Measurements from ENCODE around the gene ALDH3B1.
"Not testable (repeated sequence)": the region's sequence is repeated elsewhere in the genome, so short reads cannot be mapped to it uniquely, and the experiment has no call there.

The ALDH3B1 gene, protein sequence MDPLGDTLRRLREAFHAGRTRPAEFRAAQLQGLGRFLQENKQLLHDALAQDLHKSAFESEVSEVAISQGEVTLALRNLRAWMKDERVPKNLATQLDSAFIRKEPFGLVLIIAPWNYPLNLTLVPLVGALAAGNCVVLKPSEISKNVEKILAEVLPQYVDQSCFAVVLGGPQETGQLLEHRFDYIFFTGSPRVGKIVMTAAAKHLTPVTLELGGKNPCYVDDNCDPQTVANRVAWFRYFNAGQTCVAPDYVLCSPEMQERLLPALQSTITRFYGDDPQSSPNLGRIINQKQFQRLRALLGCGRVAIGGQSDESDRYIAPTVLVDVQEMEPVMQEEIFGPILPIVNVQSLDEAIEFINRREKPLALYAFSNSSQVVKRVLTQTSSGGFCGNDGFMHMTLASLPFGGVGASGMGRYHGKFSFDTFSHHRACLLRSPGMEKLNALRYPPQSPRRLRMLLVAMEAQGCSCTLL

DNA sequence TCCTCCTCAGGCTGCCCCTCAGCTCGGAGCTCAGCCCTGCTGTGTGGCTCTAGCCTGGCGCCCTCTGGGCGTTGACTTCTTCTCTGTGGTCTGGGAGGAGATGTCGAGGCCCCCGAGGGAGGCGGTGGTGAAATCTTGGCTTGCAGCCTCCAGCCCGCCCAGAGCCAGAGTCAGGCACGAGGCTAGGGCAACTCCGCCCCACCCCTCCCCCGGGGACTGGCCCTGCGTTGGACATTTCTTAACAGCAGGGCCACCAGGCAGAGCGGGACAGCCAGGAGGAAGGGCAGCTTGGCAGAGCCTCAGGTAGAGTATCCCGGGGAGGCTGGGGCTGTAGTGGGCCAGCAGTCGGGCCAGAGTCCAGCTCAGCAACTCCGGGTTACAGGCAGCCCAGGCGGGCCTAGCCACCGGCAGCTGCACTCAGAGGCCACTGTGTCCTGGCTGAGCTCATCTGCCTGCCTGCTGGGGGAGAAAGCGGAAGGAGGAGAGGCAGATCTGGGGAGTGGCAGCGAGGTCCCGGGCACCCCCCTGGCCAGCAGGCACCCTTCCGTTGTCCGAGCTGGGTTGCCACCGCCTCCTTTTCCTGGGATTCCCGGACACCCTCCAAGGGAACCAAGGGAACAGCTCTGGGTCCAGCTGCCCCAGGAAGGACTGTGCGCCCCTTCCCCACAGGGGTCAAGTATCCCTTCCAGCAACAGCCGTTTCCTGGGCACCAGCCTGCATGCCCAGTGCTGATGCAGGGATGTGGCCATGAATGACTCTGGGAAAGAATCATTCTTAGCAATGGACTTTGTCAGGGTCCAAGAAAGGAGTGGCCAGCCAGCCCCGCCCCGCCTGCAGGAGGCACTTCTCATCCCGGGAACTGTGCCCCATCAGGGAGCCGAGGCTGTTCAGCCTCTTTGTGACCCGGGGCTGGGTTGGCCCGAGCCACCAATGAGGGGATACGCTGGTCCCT is at the start of gene ALDH3B1:
TSS of gene ALDH3B1 (plus strand) at position 238 of the 952 bp plus-strand sequence. CDS start 4,971 bp downstream, outside the sequence.
- DNase-seq, result no peak

DNA sequence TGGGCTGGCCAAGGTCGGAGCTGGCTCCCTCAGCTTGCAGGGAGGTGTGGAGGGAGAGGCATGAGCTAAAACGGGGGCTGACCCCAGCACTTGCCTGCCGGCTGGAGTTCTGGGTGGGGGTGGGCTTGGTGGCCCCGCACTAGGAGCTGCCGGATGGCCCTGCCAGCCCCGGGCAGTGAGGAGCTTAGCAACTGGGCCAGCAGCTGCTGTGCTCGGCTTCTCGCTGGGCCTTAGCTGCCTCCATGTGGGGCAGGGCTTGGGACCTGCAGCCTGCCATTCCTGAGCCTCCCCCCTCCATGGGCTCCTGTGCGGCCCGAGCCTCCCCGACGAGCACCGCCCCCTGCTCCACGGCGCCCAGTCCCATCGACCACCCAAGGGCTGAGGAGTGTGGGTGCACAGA is 46.9 kb upstream of the ALDH3B1 start:
- DNase-seq, result not testable (repeated sequence)

DNA sequence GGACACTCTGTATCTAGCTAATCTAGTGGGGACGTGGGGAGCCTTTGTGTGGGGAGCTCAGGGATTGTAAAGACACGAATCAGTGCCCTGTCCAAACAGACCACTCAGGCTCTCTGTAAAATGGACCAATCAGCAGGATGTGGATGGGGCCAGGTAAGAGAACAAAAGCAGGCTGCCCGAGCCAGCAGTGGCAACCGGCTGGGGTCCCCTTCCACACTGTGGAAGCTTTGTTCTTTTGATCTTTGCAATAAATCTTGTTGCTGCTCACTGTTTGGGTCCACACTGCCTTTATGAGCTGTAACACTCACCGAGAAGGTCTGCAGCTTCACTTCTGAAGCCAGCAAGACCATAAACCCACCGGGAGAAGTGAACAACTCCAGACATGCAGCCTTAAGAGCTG is 46.2 kb upstream of the ALDH3B1 start:
- not testable (repeated sequence) for DNase-seq

DNA sequence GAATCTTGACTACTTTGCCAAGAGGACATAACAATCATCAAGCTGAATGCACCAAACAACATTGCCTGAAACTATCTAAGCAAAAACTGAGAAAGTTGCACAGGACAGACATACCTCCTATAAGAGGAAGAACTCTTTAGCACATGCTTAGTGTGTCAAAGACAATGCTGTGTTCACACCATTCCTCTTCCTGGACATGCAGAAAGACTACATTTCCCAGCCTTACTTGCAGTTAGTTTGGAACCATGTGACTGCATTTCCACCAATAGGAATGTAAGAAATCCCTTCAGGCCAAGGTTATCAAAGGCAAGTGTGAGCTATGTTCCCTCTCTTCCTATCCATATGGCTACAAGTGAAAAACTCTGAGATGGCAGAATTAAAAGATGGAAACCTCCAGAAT is 45.4 kb upstream of the ALDH3B1 start:
- not testable (repeated sequence) for DNase-seq

DNA sequence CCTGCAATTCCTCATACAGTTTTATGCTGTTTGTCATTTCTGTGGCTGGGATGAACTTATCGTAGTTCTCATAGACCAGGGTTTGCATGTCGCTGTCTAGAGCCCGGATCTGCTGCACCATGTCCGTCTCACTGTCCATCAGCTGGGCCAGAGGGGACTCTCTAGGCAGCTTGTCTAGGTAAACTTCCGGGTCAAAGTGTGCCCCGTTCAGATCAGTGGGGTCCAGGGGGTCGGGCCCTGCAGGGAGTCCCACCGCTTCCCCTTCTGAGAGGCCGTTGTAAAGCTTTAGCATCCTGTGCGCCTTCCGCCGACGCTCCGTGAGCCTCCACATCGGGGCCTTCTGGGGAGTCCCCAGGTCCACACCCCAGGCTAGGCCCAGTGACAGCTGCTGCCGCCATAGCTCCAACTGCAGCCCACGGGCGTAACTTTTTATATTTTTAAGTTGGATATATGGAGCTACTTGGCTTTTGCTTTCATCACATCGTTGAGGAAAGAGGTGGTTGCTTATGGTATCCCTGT is 44.2 kb upstream of the ALDH3B1 start:
- not testable (repeated sequence) for DNase-seq

DNA sequence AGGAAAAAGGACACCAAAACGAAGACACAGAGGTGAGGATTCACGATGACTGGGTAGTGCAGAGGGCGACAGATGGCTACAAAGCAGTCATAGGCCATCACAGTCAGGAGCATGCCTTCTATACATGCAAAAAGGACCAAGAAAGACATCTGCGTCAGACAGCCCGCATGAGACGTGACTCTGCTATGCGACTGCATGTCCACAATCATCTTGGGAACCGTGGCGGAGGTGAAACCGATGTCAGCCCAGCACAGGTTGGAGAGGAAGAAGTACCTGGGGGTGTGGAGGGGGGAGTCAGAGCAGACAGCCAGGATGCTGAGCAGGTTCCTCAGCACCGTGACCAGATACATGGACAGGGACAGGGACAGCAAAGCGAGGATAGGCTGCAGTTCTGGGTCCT is 35.4 kb upstream of the ALDH3B1 start:
- not testable (repeated sequence) for DNase-seq

DNA sequence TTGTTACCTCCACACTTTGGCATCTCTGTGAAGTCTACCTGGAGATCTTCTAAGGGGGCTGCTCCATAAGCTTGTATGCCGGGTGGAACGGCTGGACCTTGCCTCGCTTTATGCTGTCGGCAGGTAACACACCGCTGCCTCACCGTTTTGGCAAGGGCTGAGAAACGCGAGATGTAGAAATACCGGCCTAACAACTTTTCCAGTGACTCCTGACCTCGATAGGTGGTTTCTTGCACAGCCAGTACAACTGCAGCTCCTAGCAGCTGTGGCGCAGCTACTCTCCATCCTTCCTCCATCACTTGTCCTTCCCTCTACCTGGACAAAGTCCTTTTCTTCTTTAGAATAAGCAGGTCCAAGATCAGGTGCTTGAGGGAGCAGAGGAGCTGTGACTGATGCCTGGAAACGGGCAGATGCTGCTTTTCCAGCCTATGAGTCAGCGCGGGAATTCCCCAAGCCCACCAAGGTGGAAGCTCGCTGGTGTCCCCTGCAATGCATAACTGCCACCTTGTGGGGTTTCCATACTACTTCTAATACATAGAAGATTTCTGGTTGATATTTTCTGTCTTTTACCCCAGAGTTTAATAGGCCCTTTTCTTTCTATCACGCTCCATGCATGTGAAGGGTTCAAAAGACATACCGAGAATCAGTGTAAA is 31.2 kb upstream of the ALDH3B1 start:
- not testable (repeated sequence) for DNase-seq

DNA sequence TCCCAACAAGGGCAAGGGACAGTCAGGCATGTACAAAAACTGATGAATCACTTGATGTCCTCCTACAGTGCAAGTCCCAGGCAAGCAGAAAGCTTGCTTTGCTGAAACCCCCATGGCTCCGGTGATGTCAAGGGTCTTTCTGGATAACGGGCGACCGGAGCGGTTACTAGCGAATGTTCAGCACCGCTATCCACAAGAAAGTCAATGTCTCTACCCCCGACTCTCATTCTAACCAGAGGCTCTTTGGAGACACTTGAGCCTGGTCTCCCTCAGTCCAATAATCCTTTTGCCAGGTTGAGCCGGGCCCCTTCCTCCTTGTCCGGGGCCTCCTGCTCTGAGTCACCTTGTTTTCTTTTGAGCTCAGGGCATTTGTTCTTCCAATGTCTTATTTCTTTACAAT is 28.9 kb upstream of the ALDH3B1 start:
- not testable (repeated sequence) for DNase-seq

DNA sequence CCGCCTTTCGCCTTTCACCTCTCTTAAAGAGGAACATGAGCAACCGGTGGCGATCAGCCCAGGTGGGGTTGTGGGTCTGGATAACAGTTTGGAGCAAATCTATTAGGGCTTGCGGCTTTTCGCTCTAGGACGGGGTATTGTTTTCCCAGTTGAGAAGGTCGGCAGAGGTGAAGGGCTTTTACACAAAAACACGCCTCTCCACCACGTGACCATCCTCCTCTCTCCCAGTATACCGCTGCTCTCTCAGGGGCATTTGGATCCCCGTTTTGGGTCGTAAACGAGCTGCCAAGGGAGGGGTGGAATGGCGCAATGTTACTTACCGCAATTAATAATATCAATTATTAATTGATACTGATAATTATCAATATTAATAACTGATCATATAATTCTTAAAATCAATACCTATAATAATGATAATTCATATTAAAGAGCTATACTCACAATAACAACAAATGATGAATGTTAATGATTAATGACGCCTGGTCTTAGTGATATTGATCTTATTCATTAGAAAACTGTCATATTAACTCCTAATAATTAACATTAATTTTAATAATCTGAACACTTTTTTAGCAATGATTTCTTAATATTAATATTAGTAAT is 27.8 kb upstream of the ALDH3B1 start:
- DNase-seq, result not testable (repeated sequence)

DNA sequence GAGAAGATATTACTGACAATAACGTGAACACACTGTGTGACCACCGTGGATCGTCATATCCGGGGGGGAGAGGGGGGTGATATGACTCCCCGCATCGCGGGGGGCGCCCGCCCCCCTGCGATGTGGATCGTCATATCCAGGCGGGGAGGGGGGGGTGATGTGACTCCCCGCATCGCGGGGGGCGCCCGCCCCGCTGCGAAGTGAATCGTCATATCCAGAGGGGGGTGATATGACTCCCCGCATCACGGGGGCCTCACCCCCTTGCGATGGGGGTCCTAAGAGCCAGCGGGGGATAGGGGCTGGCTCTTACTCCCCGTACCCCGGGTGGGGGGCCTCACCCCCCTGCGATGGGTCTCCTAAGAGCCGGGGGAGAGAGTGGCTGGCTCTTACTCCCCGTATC is 26.2 kb upstream of the ALDH3B1 start:
- DNase-seq, result no peak

DNA sequence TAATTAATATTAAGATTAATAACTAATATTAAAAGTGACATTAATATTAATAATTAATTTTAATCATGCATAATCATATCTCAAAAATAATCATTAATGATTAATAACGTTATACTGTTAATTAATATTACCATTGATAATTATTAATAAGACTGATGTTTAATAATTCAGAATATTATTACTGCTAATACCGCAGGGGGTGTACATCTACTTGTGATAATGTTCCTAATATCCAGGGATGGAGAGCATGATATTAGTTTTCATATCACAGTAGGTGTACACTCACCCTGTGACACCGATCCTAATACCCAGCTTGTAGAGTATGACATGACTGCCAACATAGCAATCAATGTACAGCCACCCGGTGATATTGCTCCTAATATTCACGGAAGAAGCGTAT is 24.8 kb upstream of the ALDH3B1 start:
- DNase-seq, result not testable (repeated sequence)

DNA sequence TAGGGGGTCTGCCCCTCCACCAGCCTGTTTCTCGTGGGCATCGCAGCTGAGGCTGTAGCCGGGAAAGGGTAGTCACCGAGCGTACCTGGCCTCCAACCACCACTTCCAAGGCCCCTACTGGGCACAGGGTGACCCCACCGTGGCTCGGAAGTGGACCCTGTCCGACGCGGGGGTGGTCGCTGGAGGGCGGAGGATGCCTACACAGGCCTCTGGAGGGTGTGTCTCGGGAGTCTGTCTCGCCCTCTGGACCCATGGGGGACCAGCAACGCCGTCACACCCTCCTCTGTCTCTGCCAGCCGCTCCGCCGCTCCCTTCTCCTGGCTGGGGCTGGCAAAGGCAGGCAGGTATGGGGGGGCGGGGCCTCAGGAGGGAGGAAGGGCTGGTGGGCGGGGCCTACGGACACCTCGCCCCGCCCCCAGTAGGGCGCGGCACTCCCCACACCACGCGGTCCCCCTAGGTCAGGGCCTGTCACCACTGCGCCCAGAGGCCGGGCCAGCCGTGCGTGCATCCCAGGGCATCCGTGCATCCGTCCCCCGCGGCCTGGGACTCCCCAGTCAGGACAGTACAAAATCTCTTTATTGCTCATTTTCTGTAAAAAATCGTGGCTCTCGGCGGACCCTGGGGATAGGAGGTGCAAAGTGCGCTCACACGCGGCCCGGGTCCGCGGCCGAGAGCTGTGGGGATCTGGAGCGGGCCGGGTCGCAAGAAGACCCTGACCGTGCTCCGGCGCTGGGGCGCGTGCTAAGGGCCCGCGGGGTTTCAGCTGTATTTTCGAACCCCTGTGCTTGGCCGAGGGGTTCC is 19.4 kb upstream of the ALDH3B1 start:
- not testable (repeated sequence) for DNase-seq

DNA sequence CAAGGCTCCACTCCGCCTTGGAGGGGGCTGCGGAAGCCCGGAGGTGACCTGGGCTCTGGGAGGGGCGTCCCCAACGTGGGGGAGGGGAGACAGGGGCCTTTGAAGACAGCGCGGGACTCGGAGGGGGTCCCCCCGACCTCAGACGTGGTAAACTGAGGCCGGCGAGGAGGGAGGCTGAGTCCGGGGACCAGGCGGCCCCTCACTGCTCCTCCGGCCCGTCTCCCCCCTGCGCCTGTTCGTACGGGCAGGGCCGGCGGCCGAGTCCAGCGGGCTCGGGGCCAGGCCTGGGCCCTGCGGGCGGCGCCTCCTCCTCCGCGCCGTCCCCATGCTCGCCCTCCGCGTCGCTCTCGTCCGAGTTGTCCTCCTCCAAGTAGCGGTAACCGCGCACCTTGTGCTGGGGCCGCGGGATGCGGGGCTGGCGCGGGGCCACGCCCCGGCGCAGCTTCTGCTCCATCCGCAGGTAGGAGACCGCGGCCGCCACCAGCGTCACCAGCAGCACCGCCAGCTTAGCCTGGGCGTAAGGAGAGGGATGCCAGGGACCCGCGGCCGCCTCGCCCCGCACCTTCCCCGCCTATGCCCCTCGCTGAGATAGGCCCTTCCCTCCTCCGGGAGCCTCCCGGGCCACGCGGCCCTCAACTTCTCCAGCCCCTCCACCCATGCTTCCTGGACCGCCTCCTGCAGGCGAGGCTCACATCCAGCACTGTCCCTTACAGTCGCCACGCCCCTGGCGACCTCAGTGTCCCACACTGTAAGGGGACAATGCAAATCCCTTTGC is 18.6 kb upstream of the ALDH3B1 start:
- not testable (repeated sequence) for DNase-seq

DNA sequence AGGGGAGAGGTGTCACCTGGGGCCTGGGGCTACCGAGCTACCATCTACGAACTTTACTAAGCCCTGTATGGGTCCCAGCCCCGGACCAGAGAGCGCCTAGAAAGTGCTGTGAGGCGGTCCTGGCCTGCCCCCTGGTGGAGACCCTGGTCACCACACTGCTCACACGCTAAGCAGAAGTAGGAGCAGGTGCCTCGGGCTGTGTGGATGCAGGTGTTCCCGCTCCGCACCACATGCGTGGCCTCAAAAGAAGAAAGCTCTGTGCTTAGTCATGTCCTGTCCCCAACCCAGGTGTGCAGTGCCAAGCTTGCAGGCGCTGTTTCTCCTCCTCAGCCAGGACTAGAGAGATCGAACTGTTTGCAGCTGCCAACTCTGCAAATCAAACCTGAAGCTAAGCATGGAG is 16.3 kb upstream of the ALDH3B1 start:
- DNase-seq, result not testable (repeated sequence)

DNA sequence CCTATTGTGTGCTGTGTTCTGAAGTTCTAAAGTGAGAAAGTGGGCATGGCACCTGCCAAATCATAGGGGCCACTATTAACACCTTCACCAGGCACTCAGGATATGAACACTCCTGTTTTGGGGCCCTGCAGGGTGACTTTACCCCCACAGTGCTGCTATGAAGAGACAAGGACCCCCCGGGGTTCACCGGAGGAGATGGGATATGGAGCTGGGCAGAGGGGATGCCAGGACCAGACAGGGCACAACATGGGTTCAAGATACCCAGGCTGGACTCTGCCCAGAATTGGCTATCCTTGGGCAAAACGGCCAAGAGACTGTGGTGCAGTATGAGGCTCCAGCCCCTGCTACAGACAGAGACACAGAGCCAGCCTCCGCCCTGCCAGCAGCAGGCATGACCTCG is 15.7 kb upstream of the ALDH3B1 start:
- not testable (repeated sequence) for DNase-seq

DNA sequence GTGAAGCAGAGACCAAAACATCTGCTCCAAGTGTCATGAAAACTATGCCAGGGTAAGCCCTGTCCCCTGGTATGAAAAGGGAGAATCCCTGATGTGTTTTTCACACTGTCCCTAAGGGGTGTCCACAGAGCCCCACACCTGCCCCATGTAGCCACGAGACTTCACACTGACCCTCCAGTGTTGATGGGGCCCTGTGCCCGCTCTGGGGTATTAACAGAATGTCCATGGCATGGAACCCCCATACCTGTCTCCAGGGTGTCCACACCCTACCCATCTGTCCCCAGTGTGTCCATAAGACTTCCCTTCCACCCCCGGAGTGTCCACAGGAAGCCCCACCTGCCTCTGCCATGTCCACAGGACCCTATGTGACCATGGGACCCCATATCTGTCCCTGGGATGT is 15.0 kb upstream of the ALDH3B1 start:
- DNase-seq, result not testable (repeated sequence)

DNA sequence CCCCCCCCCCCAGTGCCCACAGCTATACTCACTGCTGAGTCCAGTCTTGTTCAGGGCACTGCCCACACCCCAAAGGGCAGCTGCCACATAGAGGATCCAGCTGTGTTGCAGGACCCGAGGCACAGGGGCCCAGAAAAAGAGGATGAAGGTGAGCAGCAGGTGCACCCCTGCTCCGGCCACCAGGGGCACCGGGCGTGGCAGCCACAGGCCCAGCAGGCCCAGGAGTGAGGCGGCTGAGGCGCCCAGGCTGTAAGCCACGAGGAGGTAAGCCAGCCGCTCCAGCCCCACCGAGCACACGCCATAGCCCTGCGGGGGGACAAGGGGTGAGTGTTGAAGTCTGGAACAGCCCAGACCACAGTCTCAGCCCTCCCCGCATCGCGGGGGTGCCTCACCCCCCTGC is 14.5 kb upstream of the ALDH3B1 start:
- DNase-seq, result not testable (repeated sequence)

DNA sequence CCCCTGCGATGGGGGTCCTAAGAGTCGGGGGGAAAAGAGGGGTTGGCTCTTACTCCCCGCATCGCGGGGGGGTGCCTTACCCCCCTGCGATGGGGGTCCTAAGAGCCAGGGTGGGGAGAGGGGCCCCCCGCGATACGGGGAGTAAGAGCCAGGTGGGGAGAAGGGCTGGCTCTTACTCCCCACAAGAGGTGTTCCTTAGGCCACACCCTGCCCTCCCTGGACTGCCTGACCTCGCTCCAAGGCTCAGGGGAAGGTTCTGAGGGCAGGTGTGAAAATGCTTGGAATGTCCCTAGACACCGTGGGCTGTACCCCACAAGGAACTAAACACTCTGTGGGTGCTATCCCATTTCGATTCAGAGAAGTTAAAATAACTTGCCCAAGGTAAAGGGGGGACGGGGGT is 14.1 kb upstream of the ALDH3B1 start:
- no peak for DNase-seq

DNA sequence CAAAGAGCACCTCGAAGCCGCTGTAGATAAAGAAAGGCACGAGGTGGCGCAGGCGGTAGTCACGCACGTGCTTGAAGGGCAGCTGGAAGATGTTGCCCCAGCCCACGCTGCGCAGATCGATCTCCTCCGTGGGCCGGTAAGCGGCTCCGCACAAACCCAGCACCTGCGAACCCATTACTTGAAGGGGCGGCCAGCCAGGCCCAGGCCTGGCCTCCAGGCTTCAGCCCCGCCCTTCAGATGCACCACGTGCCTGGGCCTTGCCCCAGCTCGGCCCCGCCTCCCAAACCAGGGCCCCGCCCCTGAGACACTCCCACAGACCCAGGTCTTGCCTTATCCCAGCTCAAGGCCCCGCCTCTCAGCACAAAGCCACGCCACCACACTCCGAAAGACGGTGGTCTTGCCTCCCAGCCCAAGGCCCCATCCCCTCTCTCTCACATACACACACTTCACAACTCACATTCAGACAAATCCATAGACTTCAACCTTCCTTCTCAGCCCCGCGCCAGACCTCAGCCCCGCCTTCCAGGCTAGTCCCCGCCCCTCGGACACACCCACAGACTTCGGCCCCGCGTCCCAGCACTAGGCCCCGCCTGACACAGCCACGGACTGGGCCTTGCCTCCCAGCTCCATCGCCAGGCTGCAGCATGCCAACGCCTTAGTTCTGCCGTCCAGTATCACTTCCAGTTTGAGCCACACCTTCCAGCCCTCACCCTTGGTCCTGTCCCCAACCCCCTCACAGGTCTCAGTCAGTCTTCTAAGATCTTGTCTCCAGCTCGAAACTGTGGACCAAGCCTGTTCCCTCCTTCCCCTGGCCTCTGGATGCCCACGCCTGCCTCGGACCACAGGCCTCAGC is 13.3 kb upstream of the ALDH3B1 start:
- DNase-seq, result no peak
